HepG2 (cell line): ENCODE data around the gene NUP62. TPM values are rescaled to one million over a fixed set of nuclear protein-coding genes. Genes with fewer than 3 reads are reported as not detected.

Experiments
- GRHL1 ChIP-seq: sonication (generic); formaldehyde crosslinking; conservative IDR thresholded peaks from 2 replicates; pipeline ENCODE4 v1.8.0; 2022; ENCODE audit warnings: missing genetic modification reagents
- HOMEZ ChIP-seq: IDR thresholded peaks from 2 replicates; pipeline ENCODE4 v1.6.1; 2016; ENCODE audit warnings: low read depth
- KLF15 ChIP-seq: sonication (generic); formaldehyde crosslinking; IDR thresholded peaks from 2 replicates; pipeline ENCODE4 v1.8.1; 2023; ENCODE audit warnings: borderline replicate concordance, mild to moderate bottlenecking, inconsistent platforms, missing genetic modification reagents, mixed read lengths
- LBX2 ChIP-seq: sonication (generic); formaldehyde crosslinking; IDR thresholded peaks from 2 replicates; pipeline ENCODE4 v1.5.0; 2020; ENCODE audit warnings: missing genetic modification reagents, mild to moderate bottlenecking, borderline replicate concordance
- MAFK ChIP-seq, 2 experiments: IDR thresholded peaks in 1 of 2; conservative IDR thresholded peaks in 1 of 2; 2 replicates each; pipeline ENCODE4 v1.6.1; 2011; ENCODE audit warnings: improper control_type of control experiment in 2 of 2, low read length in 2 of 2
- PLSCR1 ChIP-seq: sonication (generic); formaldehyde crosslinking; IDR thresholded peaks from 2 replicates; pipeline ENCODE4 v1.5.0; 2020; ENCODE audit warnings: missing genetic modification reagents, mild to moderate bottlenecking, borderline replicate concordance
- PRDM15 ChIP-seq: sonication (generic); formaldehyde crosslinking; IDR thresholded peaks from 2 replicates; pipeline ENCODE4 v1.4.0; 2020; ENCODE audit warnings: missing genetic modification reagents
- SALL1 ChIP-seq: sonication (generic); formaldehyde crosslinking; IDR thresholded peaks from 2 replicates; pipeline ENCODE4 v1.8.0; 2022; ENCODE audit warnings: mild to moderate bottlenecking, missing genetic modification reagents
- SNAPC5 ChIP-seq: sonication (generic); formaldehyde crosslinking; IDR thresholded peaks from 2 replicates; pipeline ENCODE4 v1.8.1; 2023; ENCODE audit warnings: mild to moderate bottlenecking, missing genetic modification reagents, borderline replicate concordance
- SNRNP70 ChIP-seq: fragments of 200-400 bp; formaldehyde crosslinking; IDR thresholded peaks from 2 replicates; pipeline ENCODE4 v1.6.1; 2017; ENCODE audit warnings: mild to moderate bottlenecking, low read depth, low read length, moderate library complexity
- SSRP1 ChIP-seq: IDR thresholded peaks from 2 replicates; pipeline ENCODE4 v1.6.1; 2016; ENCODE audit warnings: control low read depth
- STAG1 ChIP-seq: sonication (generic); formaldehyde crosslinking; IDR thresholded peaks from 2 replicates; pipeline ENCODE4 v1.4.0; 2020; ENCODE audit warnings: missing genetic modification reagents
- TCF7 ChIP-seq: sonication (generic); IDR thresholded peaks from 2 replicates; pipeline ENCODE4 v1.6.1; 2016; ENCODE audit warnings: antibody characterized with exemption, low read depth
- ZNF225 ChIP-seq: sonication (generic); formaldehyde crosslinking; IDR thresholded peaks from 2 replicates; pipeline ENCODE4 v1.4.0; 2020; ENCODE audit warnings: mild to moderate bottlenecking, missing genetic modification reagents
- ZNF44 ChIP-seq: sonication (generic); formaldehyde crosslinking; IDR thresholded peaks from 2 replicates; pipeline ENCODE4 v1.5.1; 2020; ENCODE audit warnings: mild to moderate bottlenecking, missing genetic modification reagents
- ZNF660 ChIP-seq: sonication (generic); formaldehyde crosslinking; IDR thresholded peaks from 2 replicates; pipeline ENCODE4 v1.5.1; 2020; ENCODE audit warnings: mild to moderate bottlenecking, low read depth, missing genetic modification reagents, borderline replicate concordance
- ZNF772 ChIP-seq: sonication (generic); formaldehyde crosslinking; IDR thresholded peaks from 2 replicates; pipeline ENCODE4 v1.5.0; 2020; ENCODE audit warnings: mild to moderate bottlenecking, missing genetic modification reagents
- polyA plus RNA-seq, 8 experiments: library from polyadenylated mRNA; depleted of rRNA in 3 of 8; stranded (reverse) in 7 of 8; unstranded in 1 of 8; fragments of >200 nt; fragmentation: Illumina TruSeq in 4 of 8; extraction: Trizol in 4 of 8; gene quantifications; 2 replicates each; pipeline versions ENCODE4 v1.2.1 to v1.2.3, GENCODE V29; 2011 to 2016; ENCODE audit warnings: low read depth in 4 of 8, missing spikeins in 1 of 8, mixed read lengths in 1 of 8; ENCODE audit not compliant: insufficient read depth in 1 of 8
- total RNA-seq, 5 experiments: library from RNA; depleted of rRNA; stranded (reverse); fragments of >200 nt; fragmentation: Illumina TruSeq; extraction: Trizol; gene quantifications; 2 replicates each; pipeline ENCODE4 v1.2.3, GENCODE V29; 2016; ENCODE audit warnings: low read depth in 1 of 5

Gene NUP62
- total and polyA plus RNA-seq, 2 of the 13 experiments (the other 11 are each of a cell fraction or from before 2014, with no cell fraction given), result 16.5 to 41.5 TPM

GRCh38 chr19:49866933-49867782 is 62.1 kb downstream of the NUP62 start, which contains the start of gene PNKP (continued):
- TF ChIP-seq HOMEZ (CRISPR knock-in tag) (no peak), ZNF772 (CRISPR knock-in tag) (peak; percentile 92; the same call in 1 of the 2 replicates), LBX2 (CRISPR knock-in tag) (peak; percentile 28; the same call in 1 of the 2 replicates), PRDM15 (peak; percentile 13; the same call in 1 of the 2 replicates), TCF7 (no peak), ZNF660 (CRISPR knock-in tag) (0 out of 2 replicates have a peak, but pooled peaks have one; percentile 59), MAFK (conservative IDR thresholded peaks at IDR 0.05 in 1 of 2, IDR thresholded peaks at IDR 0.05 in 1 of 2; ENCODE audit: low read length in 2 of 2) (no peak), ZNF44 (CRISPR knock-in tag) (no peak), STAG1 (no peak), KLF15 (0 out of 2 replicates have a peak, but pooled peaks have one; percentile 19), SSRP1 (CRISPR knock-in tag) (no peak), PLSCR1 (CRISPR knock-in tag) (no peak), SNAPC5 (CRISPR knock-in tag) (no peak), GRHL1 (no peak), ZNF225 (CRISPR knock-in tag) (no peak), SNRNP70 (no peak), SALL1 (CRISPR knock-in tag) (peak; percentile 78)
